H9 (cell line): ENCODE data around the gene CDKAL1. TPM values are rescaled to one million over a fixed set of nuclear protein-coding genes. Genes with fewer than 3 reads are reported as not detected.

Experiments used
- DNase-seq: peaks from one replicate; pipeline ENCODE4 v3.0.0-alpha.2; 2017
- H2AFZ ChIP-seq: one replicate; pipeline ENCODE4 v1.6.1; 2013; ENCODE audit warnings: mild to moderate bottlenecking, low read length, control low read depth, moderate library complexity
- H2AK5ac ChIP-seq: 2 replicates; pipeline ENCODE4 v1.6.1; 2013; ENCODE audit warnings: low read length, control low read depth, mixed read lengths; ENCODE audit not compliant: insufficient read length
- H2BK120ac ChIP-seq: one replicate; pipeline ENCODE4 v1.6.1; 2013; ENCODE audit warnings: low read depth, mild to moderate bottlenecking, low read length, control low read depth, inconsistent platforms; ENCODE audit not compliant: poor library complexity, severe bottlenecking
- H2BK12ac ChIP-seq: 2 replicates; pipeline ENCODE4 v1.6.1; 2013; ENCODE audit warnings: low read length, control low read depth, mixed read lengths, low read depth; ENCODE audit not compliant: insufficient read length
- H2BK15ac ChIP-seq: 2 replicates; pipeline ENCODE4 v1.6.1; 2013; ENCODE audit warnings: low read depth, low read length, control low read depth
- H2BK20ac ChIP-seq: one replicate; pipeline ENCODE4 v1.6.1; 2013; ENCODE audit warnings: low read depth, mild to moderate bottlenecking, low read length, control low read depth, inconsistent platforms; ENCODE audit not compliant: poor library complexity, severe bottlenecking
- H2BK5ac ChIP-seq: 2 replicates; pipeline ENCODE4 v1.6.1; 2013; ENCODE audit warnings: low read length, control low read depth, mixed read lengths; ENCODE audit not compliant: insufficient read length
- H3K14ac ChIP-seq: 2 replicates; pipeline ENCODE4 v1.6.1; 2013; ENCODE audit warnings: low read length, control low read depth; ENCODE audit not compliant: insufficient read depth
- H3K18ac ChIP-seq: 2 replicates; pipeline ENCODE4 v1.6.1; 2013; ENCODE audit warnings: low read depth, mild to moderate bottlenecking, mixed read lengths, low read length, control low read depth; ENCODE audit not compliant: insufficient read length
- H3K23ac ChIP-seq: 2 replicates; pipeline ENCODE4 v1.6.1; 2013; ENCODE audit warnings: low read length, control low read depth, mixed read lengths, low read depth; ENCODE audit not compliant: insufficient read length
- H3K23me2 ChIP-seq: 2 replicates; pipeline ENCODE4 v1.6.1; 2013; ENCODE audit warnings: low read depth, mild to moderate bottlenecking, mixed read lengths, low read length, control low read depth; ENCODE audit not compliant: insufficient read length, poor library complexity, severe bottlenecking
- H3K27ac ChIP-seq: 2 replicates; pipeline ENCODE4 v1.5.1; 2013; ENCODE audit warnings: low read length, control low read depth, mixed read lengths, low read depth; ENCODE audit not compliant: insufficient read length
- H3K27me3 ChIP-seq: 2 replicates; pipeline ENCODE4 v1.6.1; 2013; ENCODE audit warnings: low read length, control low read depth, inconsistent platforms; ENCODE audit not compliant: insufficient read depth
- H3K4ac ChIP-seq: 2 replicates; pipeline ENCODE4 v1.6.1; 2013; ENCODE audit warnings: low read depth, mild to moderate bottlenecking, control low read depth, inconsistent platforms, low read length, moderate library complexity
- H3K4me1 ChIP-seq: 2 replicates; pipeline ENCODE4 v1.6.1; 2013; ENCODE audit warnings: low read length, control low read depth, inconsistent platforms; ENCODE audit not compliant: insufficient read depth
- H3K4me2 ChIP-seq: 2 replicates; pipeline ENCODE4 v1.6.1; 2013; ENCODE audit warnings: low read length, control low read depth, mixed read lengths; ENCODE audit not compliant: insufficient read length, insufficient read depth
- H3K56ac ChIP-seq: 2 replicates; pipeline ENCODE4 v1.6.1; 2013; ENCODE audit warnings: low read depth, mild to moderate bottlenecking, mixed read lengths, low read length, control low read depth; ENCODE audit not compliant: insufficient read length
- H3K79me1 ChIP-seq: 2 replicates; pipeline ENCODE4 v1.6.1; 2013; ENCODE audit warnings: low read depth, mild to moderate bottlenecking, moderate library complexity, low read length, control low read depth, inconsistent platforms; ENCODE audit not compliant: insufficient read depth, poor library complexity, severe bottlenecking
- H3K79me2 ChIP-seq: 2 replicates; pipeline ENCODE4 v1.6.1; 2013; ENCODE audit warnings: low read length, control low read depth, inconsistent platforms; ENCODE audit not compliant: insufficient read depth
- H3K9ac ChIP-seq: 2 replicates; pipeline ENCODE4 v1.6.1; 2013; ENCODE audit warnings: low read length, control low read depth, mixed read lengths; ENCODE audit not compliant: insufficient read length; ENCODE audit errors: extremely low read depth
- H3K9me3 ChIP-seq: one replicate; pipeline ENCODE4 v1.6.1; 2013; ENCODE audit warnings: low read depth, low read length, inconsistent platforms; ENCODE audit not compliant: control insufficient read depth
- H3T11ph ChIP-seq: one replicate; pipeline ENCODE4 v1.6.1; 2013; ENCODE audit warnings: mild to moderate bottlenecking, low read length, control low read depth, inconsistent platforms
- H4K20me1 ChIP-seq: one replicate; pipeline ENCODE4 v1.6.1; 2013; ENCODE audit not compliant: control insufficient read depth, insufficient read length, insufficient read depth
- H4K5ac ChIP-seq: 2 replicates; pipeline ENCODE4 v1.6.1; 2013; ENCODE audit warnings: low read depth, mild to moderate bottlenecking, mixed read lengths, low read length, control low read depth; ENCODE audit not compliant: insufficient read length
- H4K8ac ChIP-seq: replicated peaks from 2 replicates; pipeline ENCODE4 v1.6.1; 2013; ENCODE audit warnings: low read length, control low read depth, mixed read lengths, low read depth; ENCODE audit not compliant: insufficient read length
- H4K91ac ChIP-seq: 2 replicates; pipeline ENCODE4 v1.6.1; 2013; ENCODE audit warnings: low read depth, mild to moderate bottlenecking, moderate library complexity, mixed read lengths, low read length, control low read depth; ENCODE audit not compliant: insufficient read length
- H3K27ac Mint-ChIP-seq, 3 experiments: 2 replicates in 2 of 3; 3 replicates in 1 of 3; pipeline ENCODE4 v1.8.0; 2020 to 2021; ENCODE audit warnings: mixed read lengths in 3 of 3, mild to moderate bottlenecking in 1 of 3, moderate library complexity in 1 of 3
- H3K27me3 Mint-ChIP-seq: 2 replicates; pipeline ENCODE4 v1.8.0; 2021; ENCODE audit warnings: low read depth, mild to moderate bottlenecking, moderate library complexity, mixed read lengths
- H3K36me3 Mint-ChIP-seq, 3 experiments: 2 replicates in 2 of 3; 3 replicates in 1 of 3; pipeline ENCODE4 v1.8.0; 2020 to 2021; ENCODE audit warnings: low read depth in 3 of 3, mixed read lengths in 3 of 3; ENCODE audit not compliant: insufficient read depth in 1 of 3
- H3K4me1 Mint-ChIP-seq, 2 experiments: 2 replicates each; pipeline ENCODE4 v1.8.0; 2020; ENCODE audit warnings: mixed read lengths in 2 of 2
- H3K4me3 Mint-ChIP-seq, 2 experiments: 2 replicates in 1 of 2; 3 replicates in 1 of 2; pipeline ENCODE4 v1.8.0; 2020 to 2021; ENCODE audit warnings: mild to moderate bottlenecking in 2 of 2, mixed read lengths in 2 of 2, moderate library complexity in 1 of 2
- H3K9me3 Mint-ChIP-seq, 2 experiments: 2 replicates in 1 of 2; 3 replicates in 1 of 2; pipeline ENCODE4 v1.8.0; 2020; ENCODE audit warnings: mild to moderate bottlenecking in 2 of 2, mixed read lengths in 2 of 2, moderate library complexity in 1 of 2
- CTCF ChIP-seq: fragments of 200-600 bp; sonication (generic); conservative IDR thresholded peaks from 3 replicates; pipeline ENCODE4 v1.8.0; 2021; ENCODE audit warnings: antibody characterized with exemption, mild to moderate bottlenecking
- WGBS: extraction: QIAGEN DNeasy Blood & Tissue Kit; methylation state at CpG from one replicate; pipeline ENCODE4 v1.1.7; 2013; ENCODE audit warnings: missing lambda C conversion rate, low lambda C conversion rate, mixed read lengths; ENCODE audit not compliant: insufficient read length; ENCODE audit errors: extremely low coverage; 5-methylcytosine and 5-hydroxymethylcytosine counted together
- total RNA-seq: library from RNA; stranded (reverse); gene quantifications from 2 replicates; pipeline ENCODE4 v1.2.1, GENCODE V29; 2021

CDKAL1 gene
- total RNA-seq, 1 experiment from 2014 or later, result 23.0 TPM

- WGBS, result no CpG with 5 or more reads among the region's 1 CpG
- Histone ChIP-seq H3K4me1 (peaks cover 4% of the 10 kb centered on the region; the same call in 1 of the 2 replicates), H4K5ac (no peak overlapping the region), H4K91ac (no peak overlapping the region), H3K9me3 (no peaks in the 10 kb centered on the region), H3K23me2 (no peaks in the 10 kb centered on the region), H2BK12ac (no peak overlapping the region), H3K18ac (no peak overlapping the region), H2BK15ac (no peak overlapping the region), H3K4ac (no peak overlapping the region), H2BK120ac (no peak overlapping the region), H3T11ph (no peak overlapping the region), H2BK5ac (no peak overlapping the region), H3K27me3 (no peaks in the 10 kb centered on the region), H3K9ac (no peak overlapping the region), H2AFZ (no peak overlapping the region), H3K56ac (no peak overlapping the region), H3K4me2 (no peak overlapping the region), H4K20me1 (no peaks in the 10 kb centered on the region), H3K27ac (no peak overlapping the region), H2BK20ac (no peak overlapping the region), H3K79me1 (no peaks in the 10 kb centered on the region), H3K14ac (no peak overlapping the region), H2AK5ac (no peak overlapping the region), H3K79me2 (no peaks in the 10 kb centered on the region), H4K8ac (no peak overlapping the region), H3K23ac (no peak overlapping the region)
- Mint-ChIP-seq H3K27me3 (no peaks in the 10 kb centered on the region; the same call in 1 of the 2 replicates), H3K27ac (no peak overlapping the region), H3K36me3 (peaks cover 12 to 33% (median 14%) of the 10 kb centered on the region in 3 experiments; a peak in 6 of 7 replicates), H3K9me3 (peaks cover 17 to 18% of the 10 kb centered on the region in 2 experiments), H3K4me1 (peaks cover 25 to 28% of the 10 kb centered on the region in 2 experiments), H3K4me3 (no peak overlapping the region)
- TF ChIP-seq CTCF, result no peak
- DNase-seq, result no peak
Measured at GRCh38 chr6:20915156-20915555, 380.9 kb downstream of the CDKAL1 start.
